B cell (primary cell): Measurements from ENCODE around the gene RSPRY1. TPM values are rescaled to one million over a fixed set of nuclear protein-coding genes. Genes with fewer than 3 reads are reported as not detected.

Experiments
- ATAC-seq: fragments of 200-7000 bp; cut with Tn5 transposase; one replicate; pipeline ENCODE4 v1.10.0; 2021; ENCODE audit warnings: low read depth, mild to moderate bottlenecking, moderate number of reproducible peaks, moderate library complexity
- CTCF ChIA-PET: fragments of 350-600 bp; sonication (Branson Sonifier 250); formaldehyde crosslinking; loops from one replicate; lab custom pipeline; 2021; ENCODE audit warnings: antibody characterized with exemption, inconsistent platforms; lab: Charles Lee
- POLR2A ChIA-PET: fragments of 350-600 bp; sonication (Branson Sonifier 250); formaldehyde crosslinking; loops from one replicate; lab custom pipeline; 2021; ENCODE audit warnings: antibody characterized with exemption; lab: Charles Lee
- DNase-seq: peaks from one replicate; pipeline ENCODE4 v3.0.0; 2013
- H2AFZ ChIP-seq: 2 replicates; pipeline ENCODE4 v1.6.1; 2012; ENCODE audit warnings: mild to moderate bottlenecking, low read depth, low read length; ENCODE audit not compliant: insufficient read depth, poor library complexity, severe bottlenecking
- H3K27ac ChIP-seq, 2 donors: 1 replicate in 1 of 2; 2 replicates in 1 of 2; pipeline ENCODE4 v1.5.1; 2012 to 2013; ENCODE audit warnings: low read length in 2 of 2, mild to moderate bottlenecking in 2 of 2, moderate library complexity in 1 of 2
- H3K27me3 ChIP-seq, 4 experiments: fragments of 200-600 bp in 1 of 4; sonication (generic) in 1 of 4; replicated peaks in 1 of 4; 1 replicate in 2 of 4; 2 replicates in 2 of 4; pipeline versions ENCODE4 v1.6.1 to v1.7.0; 2013 to 2016; ENCODE audit warnings: low read length in 3 of 4, mild to moderate bottlenecking in 2 of 4, mixed read lengths in 1 of 4, moderate library complexity in 1 of 4; ENCODE audit not compliant: insufficient read depth in 4 of 4, control insufficient read depth in 3 of 4; ENCODE audit errors: control extremely low read depth in 1 of 4
- H3K36me3 ChIP-seq, 2 experiments: replicated peaks in 1 of 2; 1 replicate in 1 of 2; 2 replicates in 1 of 2; pipeline versions ENCODE4 v1.6.1 to v1.7.1; 2013; ENCODE audit warnings: low read length in 1 of 2; ENCODE audit not compliant: insufficient read depth in 2 of 2, control insufficient read depth in 1 of 2; ENCODE audit errors: control extremely low read depth in 1 of 2, extremely low read depth in 1 of 2
- H3K4me1 ChIP-seq, 2 donors: fragments of 200-600 bp in 1 of 2; sonication (generic) in 1 of 2; 1 replicate in 1 of 2; 2 replicates in 1 of 2; pipeline versions ENCODE4 v1.5.1 to v1.6.1; 2013 to 2017; ENCODE audit warnings: low read length in 2 of 2; ENCODE audit not compliant: control insufficient read depth in 2 of 2, insufficient read depth in 2 of 2
- H3K4me2 ChIP-seq: replicated peaks from 2 replicates; pipeline ENCODE3; 2012; ENCODE audit warnings: mild to moderate bottlenecking, low read depth, low read length; ENCODE audit not compliant: poor library complexity, severe bottlenecking
- H3K4me3 ChIP-seq, 5 experiments: fragments of 200-600 bp in 1 of 5; sonication (generic) in 1 of 5; 1 replicate in 3 of 5; 2 replicates in 2 of 5; pipeline versions ENCODE4 v1.5.1 to v1.7.0; 2011 to 2016; ENCODE audit warnings: low read length in 4 of 5, mild to moderate bottlenecking in 4 of 5, low read depth in 2 of 5, control low read depth in 1 of 5, moderate library complexity in 1 of 5; ENCODE audit not compliant: insufficient read depth in 1 of 5; ENCODE audit errors: control extremely low read depth in 1 of 5, extremely low read depth in 1 of 5
- H3K79me2 ChIP-seq: fragments of 200-600 bp; sonication (generic); one replicate; pipeline ENCODE4 v1.6.0; 2016; ENCODE audit warnings: low read length; ENCODE audit not compliant: control insufficient read depth, insufficient read depth
- H3K9ac ChIP-seq: fragments of 200-600 bp; sonication (generic); 2 replicates; pipeline ENCODE4 v1.6.1; 2017; ENCODE audit warnings: mild to moderate bottlenecking, low read length, moderate library complexity
- H3K9me3 ChIP-seq, 3 donors: one replicate each; pipeline versions ENCODE4 v1.6.1 to v1.7.1; 2013; ENCODE audit warnings: low read length in 2 of 3; ENCODE audit not compliant: control insufficient read depth in 2 of 3, insufficient read depth in 1 of 3; ENCODE audit errors: control extremely low read depth in 1 of 3
- H4K20me1 ChIP-seq: 2 replicates; pipeline ENCODE4 v1.6.0; 2012; ENCODE audit warnings: mild to moderate bottlenecking, low read length; ENCODE audit not compliant: insufficient read depth, control insufficient read depth, poor library complexity, severe bottlenecking
- H3K27ac Mint-ChIP-seq: one replicate; pipeline ENCODE4 v1.8.0; 2021; ENCODE audit warnings: mixed read lengths
- H3K27me3 Mint-ChIP-seq: one replicate; pipeline ENCODE4 v1.8.0; 2021; ENCODE audit warnings: mixed read lengths
- H3K4me1 Mint-ChIP-seq: one replicate; pipeline ENCODE4 v1.8.0; 2021; ENCODE audit warnings: mixed read lengths
- H3K4me3 Mint-ChIP-seq: one replicate; pipeline ENCODE4 v1.8.0; 2021; ENCODE audit warnings: mixed read lengths
- H3K9me3 Mint-ChIP-seq: one replicate; pipeline ENCODE4 v1.8.0; 2022; ENCODE audit warnings: mixed read lengths; ENCODE audit not compliant: insufficient read depth
- EZH2 ChIP-seq: IDR thresholded peaks from 2 replicates; pipeline ENCODE4 v1.6.1; 2012; ENCODE audit warnings: borderline replicate concordance, low read depth, mild to moderate bottlenecking, moderate library complexity, low read length; ENCODE audit not compliant: insufficient read depth, poor library complexity, severe bottlenecking
- WGBS: methylation state at CpG from one replicate; pipeline ENCODE4 v1.1.5; 2013; ENCODE audit warnings: missing lambda C conversion rate; ENCODE audit not compliant: insufficient coverage; 5-methylcytosine and 5-hydroxymethylcytosine counted together
- intact Hi-C: fragments of 100-400 bp; cut with micrococcal nuclease; formaldehyde crosslinking; loops from one replicate; pipeline ENCODE4 v1.10.0; 2022
- polyA plus RNA-seq: library from polyadenylated mRNA; depleted of rRNA; stranded (reverse); fragments of >200 nt; gene quantifications from 2 replicates; pipeline ENCODE4 v1.2.3, GENCODE V29; 2012
- total RNA-seq, 2 donors: library from RNA; stranded (reverse); fragments of 120-200 nt in 1 of 2; gene quantifications; 1 replicate in 1 of 2; 2 replicates in 1 of 2; pipeline versions ENCODE4 v1.2.3 to v1.2.4, GENCODE V29; 2013 to 2022
- TF ChIP-seq, protein P1 (sequence below): fragments of 200-600 bp; IDR thresholded peaks from one replicate; pipeline ENCODE4 v1.8.0; 2022; ENCODE audit warnings: antibody characterized with exemption, mild to moderate bottlenecking

Gene RSPRY1
- total and polyA plus RNA-seq, 2 donors (not counting 1 experiment from before 2014, with no cell fraction given), result 9.6 to 38.4 TPM

DNA sequence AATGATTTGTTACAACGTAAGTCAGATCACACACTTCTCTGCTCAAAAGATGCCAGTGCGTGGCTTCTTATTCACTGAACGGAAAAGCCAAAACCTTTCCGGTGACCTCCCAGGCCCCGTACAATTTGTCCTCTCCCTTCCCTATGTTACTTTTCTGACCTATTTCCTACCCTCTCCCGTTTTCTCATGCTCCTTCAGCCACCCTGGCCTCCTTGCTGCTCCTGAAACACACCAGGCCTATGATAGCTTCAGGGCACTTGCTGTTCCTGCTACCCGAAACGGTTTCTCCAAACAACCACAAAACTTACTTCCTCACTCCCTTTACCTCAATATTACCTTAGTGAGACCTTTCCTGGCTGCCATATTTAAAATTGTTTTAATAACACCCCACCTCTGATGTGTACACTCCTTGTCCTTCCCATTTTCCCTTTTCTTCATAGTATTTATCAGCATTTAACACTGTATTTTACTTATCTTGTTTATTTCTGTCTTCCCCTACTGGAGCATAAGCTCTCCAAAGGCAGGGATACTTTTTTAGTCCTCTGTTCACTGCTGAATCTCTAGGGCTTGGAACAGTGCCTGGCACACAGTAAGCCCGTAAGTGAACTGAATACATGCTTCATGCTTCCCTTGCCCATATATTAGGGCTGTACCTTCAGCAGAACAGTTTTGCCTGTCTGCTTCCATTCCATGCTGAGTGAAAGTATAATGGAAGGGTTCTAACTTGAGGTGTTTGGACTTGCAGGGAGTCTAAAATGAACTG is 48.0 kb downstream of the RSPRY1 start:
- no peaks in the 10 kb centered on the region for H3K27me3 ChIP-seq
- H3K4me1 Mint-ChIP-seq, result peaks cover 25% of the 10 kb centered on the region
- no peaks in the 10 kb centered on the region for H3K9me3 Mint-ChIP-seq
- ChIA-PET POLR2A (no interaction called here), CTCF (no interaction called here)
- peaks cover 12 to 37% of the 10 kb centered on the region in 2 experiments for H3K36me3 ChIP-seq
- peaks cover 23 to 24% of the 10 kb centered on the region in 2 donors for H3K4me1 ChIP-seq
- DNase-seq, result no peak
- WGBS, result 96% methylated on average over 9 of the region's 9 CpGs
- no peak for ATAC-seq
- H3K9me3 ChIP-seq, result no peaks in the 10 kb centered on the region
- peak overlapping the region; percentile 70 to 78 for H3K27ac ChIP-seq
- no peaks in the 10 kb centered on the region for H4K20me1 ChIP-seq
- intact Hi-C loops, result no loop called here
- no peak overlapping the region for H3K9ac ChIP-seq
- H3K4me3 ChIP-seq, result no peak overlapping the region
- TF ChIP-seq EZH2, result no peak
- TF ChIP-seq, protein P1, sequence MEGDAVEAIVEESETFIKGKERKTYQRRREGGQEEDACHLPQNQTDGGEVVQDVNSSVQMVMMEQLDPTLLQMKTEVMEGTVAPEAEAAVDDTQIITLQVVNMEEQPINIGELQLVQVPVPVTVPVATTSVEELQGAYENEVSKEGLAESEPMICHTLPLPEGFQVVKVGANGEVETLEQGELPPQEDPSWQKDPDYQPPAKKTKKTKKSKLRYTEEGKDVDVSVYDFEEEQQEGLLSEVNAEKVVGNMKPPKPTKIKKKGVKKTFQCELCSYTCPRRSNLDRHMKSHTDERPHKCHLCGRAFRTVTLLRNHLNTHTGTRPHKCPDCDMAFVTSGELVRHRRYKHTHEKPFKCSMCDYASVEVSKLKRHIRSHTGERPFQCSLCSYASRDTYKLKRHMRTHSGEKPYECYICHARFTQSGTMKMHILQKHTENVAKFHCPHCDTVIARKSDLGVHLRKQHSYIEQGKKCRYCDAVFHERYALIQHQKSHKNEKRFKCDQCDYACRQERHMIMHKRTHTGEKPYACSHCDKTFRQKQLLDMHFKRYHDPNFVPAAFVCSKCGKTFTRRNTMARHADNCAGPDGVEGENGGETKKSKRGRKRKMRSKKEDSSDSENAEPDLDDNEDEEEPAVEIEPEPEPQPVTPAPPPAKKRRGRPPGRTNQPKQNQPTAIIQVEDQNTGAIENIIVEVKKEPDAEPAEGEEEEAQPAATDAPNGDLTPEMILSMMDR, result no peak
- peak overlapping the region; percentile 92 for H3K27ac Mint-ChIP-seq
- H3K27me3 Mint-ChIP-seq, result no peaks in the 10 kb centered on the region
- no peaks in the 10 kb centered on the region for H3K79me2 ChIP-seq
- peak overlapping the region; percentile 46 for H3K4me2 ChIP-seq
- H3K4me3 Mint-ChIP-seq, result no peak overlapping the region
- no peak overlapping the region for H2AFZ ChIP-seq

DNA sequence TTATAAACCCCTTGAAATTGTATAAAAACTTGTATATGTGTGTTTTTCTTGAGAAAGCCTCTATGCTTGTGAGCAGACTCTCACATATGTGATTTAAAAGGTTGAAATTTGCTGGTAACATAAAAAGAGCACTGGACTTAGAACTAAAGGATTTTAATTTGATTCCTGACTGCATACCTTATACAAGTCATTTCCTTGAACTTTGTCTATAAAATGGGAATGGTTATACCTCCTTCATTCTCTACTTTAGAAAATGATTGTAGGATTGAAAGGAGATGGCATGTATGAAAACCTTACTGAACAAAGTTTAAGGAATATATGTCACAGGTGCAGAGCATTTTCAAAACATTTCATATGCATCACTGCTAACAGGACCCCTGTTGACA is 48.6 kb downstream of the RSPRY1 start:
- TF ChIP-seq, protein P1, result no peak
- TF ChIP-seq EZH2, result no peak
- Histone ChIP-seq H3K27me3 (no peaks in the 10 kb centered on the region), H2AFZ (peak overlapping the region; percentile 39), H4K20me1 (no peaks in the 10 kb centered on the region), H3K9me3 (no peaks in the 10 kb centered on the region), H3K4me1 (peaks cover 23 to 24% of the 10 kb centered on the region in 2 donors), H3K4me2 (peak overlapping the region; percentile 46), H3K36me3 (peaks cover 13 to 37% of the 10 kb centered on the region in 2 experiments), H3K4me3 (no peak overlapping the region), H3K27ac (peak overlapping the region; percentile 70 to 78), H3K9ac (peak overlapping the region; percentile 27), H3K79me2 (no peaks in the 10 kb centered on the region)
- no peak for DNase-seq
- intact Hi-C loops, result no loop called here
- Mint-ChIP-seq H3K27ac (peak overlapping the region; percentile 92), H3K27me3 (no peaks in the 10 kb centered on the region), H3K9me3 (no peaks in the 10 kb centered on the region), H3K4me1 (peaks cover 25% of the 10 kb centered on the region), H3K4me3 (peak overlapping the region; percentile 61)
- CTCF ChIA-PET, result no interaction called here
- POLR2A ChIA-PET, result interaction anchor here (1.3 kb wide), 1 partner anchor 10 kb away, joined by 6 read pairs; the partner anchor contains the start of gene ARL2BP
- no peak for ATAC-seq
